BJ (cell line): ENCODE results near the gene TTC7B. TPM values are rescaled to one million over a fixed set of nuclear protein-coding genes. Genes with fewer than 3 reads are reported as not detected.

ENCODE experiments used
- CTCF ChIA-PET: fragments of 350-600 bp; formaldehyde crosslinking; extraction: SDS; loops from one replicate; lab custom pipeline; 2021; ENCODE audit warnings: antibody characterized with exemption, inconsistent platforms; lab: Yijun Ruan, JAX
- POLR2A ChIA-PET: fragments of 300-600 bp; sonication (Branson Sonifier 250); formaldehyde crosslinking; extraction: SDS; loops from one replicate; lab custom pipeline; 2021; ENCODE audit warnings: antibody characterized with exemption; lab: Charles Lee
- DNase-seq: peaks from one replicate; pipeline ENCODE4 v3.0.0-alpha.2; 2011; ENCODE audit warnings: low read depth
- H3K27me3 ChIP-seq: 2 replicates; pipeline ENCODE4 v1.6.0; 2011; ENCODE audit warnings: low read length; ENCODE audit not compliant: control insufficient read depth, insufficient read depth
- H3K36me3 ChIP-seq: 2 replicates; pipeline ENCODE4 v1.5.1; 2011; ENCODE audit warnings: low read length; ENCODE audit not compliant: control insufficient read depth, insufficient read depth
- H3K4me3 ChIP-seq: 2 replicates; pipeline ENCODE4 v1.5.1; 2011; ENCODE audit warnings: low read depth, mild to moderate bottlenecking, control low read depth, low read length
- CTCF ChIP-seq: IDR thresholded peaks from 2 replicates; pipeline ENCODE4 v1.5.1; 2011; ENCODE audit warnings: low read depth, mild to moderate bottlenecking, control low read depth, inconsistent platforms, low read length, moderate library complexity; ENCODE audit not compliant: insufficient read depth
- polyA plus RNA-seq: library from polyadenylated mRNA; depleted of rRNA; stranded (reverse); fragments of >200 nt; gene quantifications from 2 replicates; pipeline ENCODE4 v1.2.3, GENCODE V29; 2011

The TTC7B gene
- polyA plus RNA-seq, 1 experiment, result 46.9 TPM

GRCh38 chr14:90545966-90546751 lies 270.1 kb downstream of the TTC7B start:
- Histone ChIP-seq H3K27me3 (no peaks in the 10 kb centered on the region), H3K36me3 (no peaks in the 10 kb centered on the region; the same call in 1 of the 2 replicates), H3K4me3 (no peak overlapping the region)
- ChIA-PET POLR2A (no interaction called here), CTCF (interaction anchor here (1.3 to 1.4 kb wide), 2 partner anchors 10 to 27 kb away, joined by 3 read pairs; no protein-coding TSS in a partner anchor)
- no peak for DNase-seq
- no peak for TF ChIP-seq CTCF

GRCh38 chr14:90545382-90545781 lies 270.8 kb downstream of the TTC7B start:
- no peaks in the 10 kb centered on the region; the same call in 1 of the 2 replicates for H3K36me3 ChIP-seq
- DNase-seq, result no peak
- no peak for TF ChIP-seq CTCF
- H3K27me3 ChIP-seq, result no peaks in the 10 kb centered on the region
- ChIA-PET POLR2A (no interaction called here), CTCF (no interaction called here)
- no peak overlapping the region for H3K4me3 ChIP-seq

GRCh38 chr14:90544971-90545370 lies 271.3 kb downstream of the TTC7B start:
- TF ChIP-seq CTCF, result no peak
- DNase-seq, result no peak
- ChIA-PET CTCF (no interaction called here), POLR2A (no interaction called here)
- Histone ChIP-seq H3K36me3 (no peaks in the 10 kb centered on the region; the same call in 1 of the 2 replicates), H3K4me3 (no peak overlapping the region), H3K27me3 (no peaks in the 10 kb centered on the region)

GRCh38 chr14:90544566-90544965 lies 271.7 kb downstream of the TTC7B start:
- no peaks in the 10 kb centered on the region; the same call in 1 of the 2 replicates for H3K36me3 ChIP-seq
- H3K27me3 ChIP-seq, result no peaks in the 10 kb centered on the region
- ChIA-PET POLR2A (no interaction called here), CTCF (no interaction called here)
- H3K4me3 ChIP-seq, result no peak overlapping the region
- DNase-seq, result no peak
- no peak for TF ChIP-seq CTCF

GRCh38 chr14:90543876-90544275 lies 272.4 kb downstream of the TTC7B start:
- CTCF ChIA-PET, result no interaction called here
- Histone ChIP-seq H3K36me3 (no peaks in the 10 kb centered on the region; the same call in 1 of the 2 replicates), H3K27me3 (no peaks in the 10 kb centered on the region), H3K4me3 (no peak overlapping the region)
- POLR2A ChIA-PET, result no interaction called here
- no peak for TF ChIP-seq CTCF
- DNase-seq, result no peak
